ENCODE data around the gene SLC29A1.

DNA sequence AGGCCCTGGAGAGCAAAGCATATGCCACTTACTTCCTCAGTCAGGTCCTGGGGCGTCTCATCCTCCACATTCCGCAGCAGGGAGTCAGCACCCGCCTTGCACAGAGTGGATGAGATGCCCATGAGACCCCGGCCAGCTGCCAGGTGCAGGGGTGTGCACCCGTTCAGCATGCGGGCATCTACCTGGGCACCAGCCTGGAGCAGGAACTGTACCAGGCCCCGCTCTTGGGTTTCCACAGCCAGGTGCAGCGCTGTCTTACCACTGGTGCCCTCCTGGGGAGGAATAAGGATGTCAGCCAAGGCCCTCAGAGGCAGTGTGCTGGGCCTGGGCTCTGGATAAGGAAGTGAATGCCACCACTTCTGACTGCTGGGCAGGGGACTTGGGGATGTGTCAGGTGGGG lies 36.6 kb downstream of the SLC29A1 start:
- TF ChIP-seq EZH2 (IDR thresholded peaks at IDR 0.05; ENCODE audit: low read length, unreplicated experiment) (no peak), EZH2phosphoT487 (IDR thresholded peaks at IDR 0.05; ENCODE audit: borderline replicate concordance, low read length) (no peak)
- TF ChIP-seq, protein P1, sequence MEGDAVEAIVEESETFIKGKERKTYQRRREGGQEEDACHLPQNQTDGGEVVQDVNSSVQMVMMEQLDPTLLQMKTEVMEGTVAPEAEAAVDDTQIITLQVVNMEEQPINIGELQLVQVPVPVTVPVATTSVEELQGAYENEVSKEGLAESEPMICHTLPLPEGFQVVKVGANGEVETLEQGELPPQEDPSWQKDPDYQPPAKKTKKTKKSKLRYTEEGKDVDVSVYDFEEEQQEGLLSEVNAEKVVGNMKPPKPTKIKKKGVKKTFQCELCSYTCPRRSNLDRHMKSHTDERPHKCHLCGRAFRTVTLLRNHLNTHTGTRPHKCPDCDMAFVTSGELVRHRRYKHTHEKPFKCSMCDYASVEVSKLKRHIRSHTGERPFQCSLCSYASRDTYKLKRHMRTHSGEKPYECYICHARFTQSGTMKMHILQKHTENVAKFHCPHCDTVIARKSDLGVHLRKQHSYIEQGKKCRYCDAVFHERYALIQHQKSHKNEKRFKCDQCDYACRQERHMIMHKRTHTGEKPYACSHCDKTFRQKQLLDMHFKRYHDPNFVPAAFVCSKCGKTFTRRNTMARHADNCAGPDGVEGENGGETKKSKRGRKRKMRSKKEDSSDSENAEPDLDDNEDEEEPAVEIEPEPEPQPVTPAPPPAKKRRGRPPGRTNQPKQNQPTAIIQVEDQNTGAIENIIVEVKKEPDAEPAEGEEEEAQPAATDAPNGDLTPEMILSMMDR (conservative IDR thresholded peaks at IDR 0.05; ENCODE audit: low read depth, low read length) = no peak
